Activated T-cell treated with anti-CD3 and anti-CD28 coated beads for 48 hours (primary cell): ENCODE results near the gene TCF4.

Experiments used
- DNase-seq: peaks from one replicate; pipeline ENCODE4 v3.0.0-alpha.2; 2020; ENCODE audit warnings: low read depth

Gene TCF4

DNA sequence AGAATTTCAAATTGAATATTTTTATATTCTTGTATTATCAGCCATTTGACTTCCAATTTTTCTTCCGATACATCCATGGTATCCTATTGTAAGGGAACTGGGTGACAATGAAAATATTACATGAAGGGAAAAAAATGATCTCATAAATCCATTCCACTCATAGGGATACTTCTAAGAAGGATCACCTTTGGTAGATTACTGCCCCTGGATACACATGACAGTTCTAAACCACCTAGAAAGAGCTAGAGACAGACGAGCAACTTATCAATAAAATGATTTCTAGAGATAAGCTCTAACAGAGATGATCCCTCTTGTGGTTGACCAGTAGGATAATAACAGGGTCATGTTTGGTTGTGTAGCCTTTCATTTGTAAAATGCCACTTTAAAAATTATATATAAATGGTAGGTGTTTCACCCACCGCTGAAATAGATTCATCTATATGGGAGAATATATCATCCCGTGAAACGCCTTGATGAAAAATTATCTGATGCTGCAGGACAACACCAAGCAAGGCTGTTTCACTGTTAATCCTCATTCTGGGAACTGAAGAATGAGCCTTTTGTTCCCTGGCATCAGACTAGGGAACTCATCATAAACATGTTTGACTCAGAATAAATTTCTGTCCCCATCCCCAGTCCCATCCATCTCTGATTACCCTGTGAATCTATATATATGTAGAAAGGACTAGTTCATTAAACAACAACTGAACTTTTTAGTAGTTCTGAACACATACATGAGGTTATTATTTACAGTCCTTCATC, 180.0 kb downstream of the TCF4 start:
- DNase-seq, result no peak

DNA sequence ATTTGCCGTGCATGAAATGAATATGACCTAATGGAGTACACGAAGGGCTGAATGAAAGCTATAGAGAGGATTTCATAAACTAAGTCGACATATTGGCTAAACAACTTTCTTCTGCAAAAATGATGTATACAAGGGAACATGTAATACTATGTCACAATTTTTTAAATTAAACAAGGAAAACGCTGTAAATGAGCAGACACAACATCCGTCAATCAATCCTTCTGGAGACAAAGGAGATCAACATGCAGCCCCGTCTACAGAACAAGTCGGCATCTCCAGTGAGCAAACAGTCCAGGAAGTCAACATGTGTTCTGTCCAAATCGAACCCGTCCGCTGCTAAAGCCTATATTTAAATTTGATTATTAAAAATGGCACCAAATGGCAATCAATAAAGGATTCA, 180.8 kb downstream of the TCF4 start:
- no peak for DNase-seq

DNA sequence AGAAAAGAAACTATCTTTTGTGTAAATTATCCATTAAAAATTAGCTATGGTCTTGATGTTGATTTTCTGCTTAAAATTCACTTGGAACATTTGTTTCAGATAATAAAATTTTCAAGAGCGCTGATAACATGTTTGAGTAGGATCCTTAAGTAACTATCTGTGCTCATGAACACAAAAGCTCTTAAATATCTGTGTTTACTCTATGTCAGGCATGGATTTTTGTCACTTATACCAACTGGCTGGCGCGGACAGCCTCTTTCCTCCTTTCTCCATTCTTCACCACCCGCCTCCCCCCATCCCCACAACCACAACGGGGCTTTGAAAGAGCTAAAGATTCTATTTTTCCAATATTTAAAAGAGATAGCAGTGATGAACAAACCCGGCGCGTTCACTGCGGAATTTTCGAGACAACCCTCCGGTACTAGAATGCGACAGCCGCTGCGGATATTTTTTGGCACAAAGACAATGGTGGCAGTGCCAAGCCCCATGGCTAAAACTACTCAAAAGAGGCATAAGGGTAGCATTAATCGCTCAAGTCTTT, 181.5 kb downstream of the TCF4 start:
- no peak for DNase-seq

DNA sequence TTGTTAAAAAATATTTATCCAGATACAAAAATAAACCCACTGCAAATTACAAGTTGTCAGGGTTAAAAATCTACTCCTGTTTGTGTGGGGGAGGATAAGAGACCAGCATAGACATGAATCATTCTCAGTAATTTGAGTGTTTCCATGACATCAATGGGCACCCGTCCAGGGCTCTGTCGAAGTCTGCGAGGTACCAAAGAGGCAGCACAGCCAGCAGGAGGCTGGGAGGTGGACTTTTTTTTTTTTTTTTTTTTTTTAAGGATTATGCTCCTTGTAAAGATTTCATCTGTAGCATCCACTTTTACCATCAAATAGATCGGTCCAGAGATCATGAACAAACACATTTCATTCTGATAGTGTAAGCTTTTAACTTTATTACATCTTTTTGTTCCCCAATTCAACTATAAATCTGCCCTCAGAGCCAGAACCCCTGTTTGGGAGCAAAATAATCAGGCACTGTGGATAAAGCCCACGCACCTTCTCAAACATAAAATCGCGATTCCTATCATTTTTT, 182.0 kb downstream of the TCF4 start:
- no peak for DNase-seq

DNA sequence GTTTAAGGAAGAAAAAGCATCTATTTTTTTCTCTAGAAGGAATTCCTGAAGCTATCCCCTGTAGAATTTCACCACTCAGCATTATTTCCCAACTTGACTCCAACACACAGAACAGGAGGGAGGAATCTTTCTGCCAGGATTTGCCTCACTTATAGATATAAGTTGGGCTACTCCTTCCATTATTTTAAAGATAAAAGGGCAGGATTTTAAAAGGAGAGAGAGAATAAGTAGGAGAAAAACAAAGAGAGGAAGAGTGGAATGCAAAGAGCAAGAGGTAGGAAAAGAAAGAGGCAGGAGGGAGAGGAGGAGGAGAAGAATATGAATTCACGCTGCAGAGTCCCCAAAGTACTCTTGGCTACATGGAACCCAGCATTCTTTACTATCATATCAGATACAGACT, 182.5 kb downstream of the TCF4 start:
- DNase-seq, result no peak

DNA sequence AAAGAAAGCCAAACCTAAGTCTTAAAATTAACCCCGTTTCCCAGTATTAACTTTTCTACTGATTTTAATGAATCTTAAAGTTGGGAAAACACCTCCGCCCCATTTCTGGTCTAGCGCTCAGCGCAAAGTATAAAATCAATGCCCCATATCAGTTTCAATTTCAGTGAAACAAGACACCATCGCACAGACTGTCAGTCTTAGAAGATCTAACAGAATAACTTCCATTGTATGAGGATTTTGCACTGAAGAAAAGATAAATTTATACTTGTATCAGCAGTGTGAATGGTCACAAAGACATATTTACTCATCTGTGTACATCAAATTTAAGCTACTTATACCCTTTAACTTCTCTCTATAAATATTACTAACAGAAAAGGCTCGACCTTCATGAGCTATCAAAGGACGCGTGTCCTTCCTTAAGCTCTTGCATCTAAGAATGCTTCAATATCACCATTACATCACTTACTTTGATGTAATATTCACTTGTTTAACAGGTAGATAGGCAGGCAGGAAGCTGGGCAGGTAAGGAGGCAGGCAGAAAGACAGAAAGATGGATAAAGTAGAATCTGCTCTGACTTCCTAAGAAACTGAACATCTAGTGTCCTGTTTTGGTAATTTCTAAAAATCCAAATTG, 183.0 kb downstream of the TCF4 start:
- no peak for DNase-seq

DNA sequence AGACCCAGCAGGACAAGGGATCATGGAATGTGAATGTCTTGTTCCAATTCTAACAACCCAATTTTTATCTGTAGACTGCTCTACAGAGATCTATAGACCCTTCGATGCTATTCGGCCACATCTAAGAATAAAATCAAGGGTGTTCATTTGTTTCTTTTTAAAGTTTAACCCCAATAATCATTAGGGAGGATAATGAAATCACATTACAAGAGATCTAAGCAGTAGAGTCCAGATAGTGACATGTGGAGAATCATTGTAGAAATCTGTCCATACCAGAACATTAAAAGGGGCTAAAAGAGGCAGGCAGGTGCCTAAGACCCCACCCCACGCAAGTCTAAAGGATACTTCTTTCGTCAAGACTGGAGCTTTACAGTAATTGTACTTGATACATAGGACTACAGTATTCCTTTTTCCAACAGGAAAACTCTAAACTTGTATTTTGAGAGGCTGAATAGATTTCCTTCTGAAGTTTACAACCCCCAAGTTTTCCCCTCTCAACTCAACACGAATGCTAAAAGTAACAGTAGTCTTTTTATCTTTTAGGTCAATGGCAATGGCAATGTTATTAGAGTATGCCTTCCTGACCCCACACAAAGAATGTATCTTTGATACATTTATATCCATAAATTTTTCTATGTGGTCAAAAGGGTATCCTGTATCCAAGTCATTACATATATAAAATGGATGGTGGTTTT, 183.7 kb downstream of the TCF4 start:
- DNase-seq, result no peak

DNA sequence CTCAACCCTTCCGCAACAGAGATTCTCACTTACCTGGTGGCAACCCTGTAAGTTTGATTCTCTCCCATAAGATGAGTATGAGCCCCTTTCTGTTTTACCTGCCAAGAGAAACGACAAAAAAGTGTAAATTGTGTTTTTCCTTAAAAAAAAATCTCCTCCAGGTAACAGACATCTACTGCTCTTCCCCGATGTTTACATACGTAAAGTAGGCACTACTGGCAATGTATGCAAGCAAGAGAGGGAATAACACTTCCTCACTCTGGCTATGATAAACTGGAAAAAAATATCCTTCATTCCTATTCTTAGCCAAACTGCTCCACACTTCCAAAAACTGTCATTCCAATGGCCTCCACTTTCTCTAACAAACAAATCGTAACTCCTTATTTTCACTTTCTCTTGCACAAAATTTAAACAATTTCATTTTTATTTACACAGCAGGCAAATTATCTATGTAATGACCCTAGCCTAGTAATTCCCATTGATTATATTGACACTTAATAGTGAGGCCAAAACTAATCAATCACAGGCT, 184.5 kb downstream of the TCF4 start:
- no peak for DNase-seq

DNA sequence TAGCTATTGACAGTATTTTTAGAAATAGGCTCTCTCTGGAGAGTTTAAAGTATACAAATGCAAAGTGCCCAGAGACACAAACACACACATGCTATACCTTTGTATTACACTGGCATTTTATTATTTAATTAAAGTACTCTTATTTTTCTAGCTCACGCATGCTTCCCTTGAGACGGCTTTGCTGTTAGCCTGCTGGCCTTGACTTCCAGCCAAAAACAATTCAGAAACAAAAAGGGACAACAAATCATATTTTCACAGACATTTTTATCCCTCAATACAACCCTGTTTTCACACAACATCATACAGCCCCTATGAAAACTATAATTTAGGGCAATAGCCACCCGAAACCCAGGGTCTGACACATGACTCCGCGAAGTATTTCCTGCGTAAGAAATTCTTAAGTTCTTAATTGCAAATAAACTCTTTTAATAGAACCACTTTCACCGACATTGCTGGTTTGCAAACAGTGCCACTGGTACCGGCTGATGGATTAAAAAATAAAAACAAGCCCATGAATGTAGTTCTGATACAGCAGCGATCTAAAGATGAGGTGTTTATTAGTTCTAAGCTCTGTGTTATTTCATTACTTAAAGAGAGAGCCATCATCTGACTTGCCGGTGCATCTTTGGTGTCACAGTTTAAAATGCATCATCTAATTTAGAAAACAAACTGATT, 185.1 kb downstream of the TCF4 start:
- no peak for DNase-seq

DNA sequence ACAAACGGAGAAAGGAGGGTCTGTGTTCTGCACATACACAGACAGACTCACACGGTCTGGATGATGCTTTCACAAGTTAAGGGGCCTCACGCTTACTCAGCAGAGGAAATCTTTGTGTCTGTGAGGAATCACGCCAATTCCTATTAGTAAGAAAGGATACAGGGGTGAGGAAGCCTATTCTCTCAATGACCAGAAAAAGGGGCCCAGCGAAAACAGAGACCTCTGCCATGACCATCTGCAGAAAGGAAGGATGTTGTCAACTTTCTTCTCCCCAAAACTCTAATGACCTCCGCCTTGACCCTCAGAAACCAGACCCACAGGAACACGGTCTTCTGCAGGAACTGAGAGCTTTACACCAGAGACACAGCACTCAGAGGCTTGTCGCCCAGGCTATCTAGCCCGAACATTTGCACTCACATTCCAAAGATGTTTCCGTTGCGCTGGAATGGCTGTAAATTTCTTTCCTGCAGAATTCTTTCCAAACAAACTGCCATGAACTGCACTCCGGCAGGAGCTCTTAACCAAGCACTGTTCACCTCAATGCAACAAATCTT, 186.3 kb downstream of the TCF4 start:
- DNase-seq, result no peak

DNA sequence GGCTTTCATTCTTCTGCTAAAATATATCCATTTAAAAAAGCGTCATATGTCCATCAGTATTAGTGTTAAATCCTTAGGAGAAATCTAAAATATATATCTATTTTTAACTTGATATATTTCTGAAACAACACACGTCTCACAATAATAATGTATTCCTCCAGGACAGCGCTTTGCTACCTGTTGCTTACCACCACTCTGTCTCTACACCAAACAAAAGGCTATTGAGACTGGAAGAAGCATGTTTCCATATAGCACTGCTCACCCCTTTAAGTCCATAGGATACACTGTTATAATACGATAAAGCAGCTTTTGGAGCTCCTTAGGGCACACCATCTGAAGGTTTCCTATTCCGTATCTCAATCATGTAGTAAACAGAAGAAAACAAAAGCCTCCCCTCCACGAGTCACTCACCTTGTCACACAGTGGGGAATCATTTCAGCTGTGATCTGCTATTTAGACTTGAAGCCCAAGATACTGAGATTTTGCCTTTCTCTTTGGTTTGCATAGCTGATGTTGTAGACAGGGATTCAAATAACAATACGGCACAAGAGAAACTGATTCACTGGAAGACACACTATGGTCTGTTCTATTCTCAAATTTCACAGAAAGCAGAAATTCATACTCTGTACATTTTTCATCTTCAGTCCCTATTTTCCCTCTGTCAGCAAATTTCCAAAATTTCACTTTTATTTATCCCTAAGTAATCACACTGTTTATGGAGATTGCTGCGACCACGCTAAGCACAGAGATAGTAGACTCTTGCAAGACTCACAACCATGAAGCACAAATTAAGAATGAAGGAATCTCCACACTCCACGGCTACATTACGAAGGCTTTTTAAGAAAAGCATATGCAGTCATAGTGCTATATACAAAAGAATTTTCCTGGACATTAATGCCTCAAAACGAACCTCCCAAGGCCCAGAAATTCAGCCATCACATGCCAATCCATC, 187.1 kb downstream of the TCF4 start:
- DNase-seq, result no peak

DNA sequence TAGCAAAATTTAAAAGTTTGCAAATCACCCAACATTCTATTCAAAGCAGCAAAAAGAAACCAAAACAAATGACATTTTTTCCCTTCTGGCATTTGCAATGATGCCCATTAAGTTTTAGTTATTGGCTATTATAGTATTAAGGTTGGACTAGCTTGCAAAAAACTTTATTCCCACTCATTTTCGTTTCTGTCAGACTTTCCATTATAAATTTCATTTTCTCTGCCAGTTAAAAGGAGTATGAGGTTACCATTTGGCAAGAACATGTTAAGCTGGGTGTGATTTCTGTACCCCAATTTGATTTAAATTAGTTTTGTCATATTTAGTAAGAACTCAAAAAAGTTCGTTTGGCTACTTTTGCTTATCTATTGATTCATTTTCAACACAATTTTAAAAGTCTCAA, 187.9 kb downstream of the TCF4 start:
- no peak for DNase-seq

DNA sequence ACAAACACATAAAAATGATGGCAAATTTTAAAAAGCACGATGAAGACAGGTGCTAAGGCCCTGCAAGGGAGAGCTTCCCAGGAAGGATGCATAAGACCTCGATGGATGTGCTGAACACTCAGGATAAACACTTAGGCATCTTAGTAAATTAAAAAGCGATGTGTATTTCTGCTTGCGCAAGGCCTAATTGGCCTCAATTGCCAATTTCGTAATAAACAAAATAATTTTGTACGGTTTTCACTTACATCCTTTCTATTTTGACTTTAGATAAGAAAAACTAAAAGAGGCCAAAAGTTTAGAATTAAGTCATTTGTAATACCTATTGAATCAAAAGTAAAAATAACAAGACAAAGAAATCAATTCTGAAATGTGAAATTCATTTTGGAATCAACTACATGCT, 189.1 kb downstream of the TCF4 start:
- no peak for DNase-seq

DNA sequence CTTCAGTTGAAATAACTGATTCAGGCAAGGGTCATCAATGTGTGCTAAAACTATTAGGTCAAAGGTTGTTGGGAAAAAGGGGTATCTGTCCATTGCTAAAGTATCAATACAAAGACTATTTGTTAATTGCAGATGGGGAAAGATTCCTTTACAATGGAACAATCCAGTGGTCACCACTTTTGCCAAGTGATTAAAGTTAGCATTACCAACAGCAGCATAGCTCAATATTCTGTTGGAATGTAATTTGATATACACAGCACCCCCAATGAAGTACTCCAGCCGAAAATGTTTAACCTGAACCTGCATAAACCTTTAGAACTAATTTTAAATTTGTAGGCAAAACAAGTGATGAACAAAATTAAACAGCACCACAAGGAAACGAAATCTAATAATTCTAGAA, 191.0 kb downstream of the TCF4 start:
- no peak for DNase-seq

DNA sequence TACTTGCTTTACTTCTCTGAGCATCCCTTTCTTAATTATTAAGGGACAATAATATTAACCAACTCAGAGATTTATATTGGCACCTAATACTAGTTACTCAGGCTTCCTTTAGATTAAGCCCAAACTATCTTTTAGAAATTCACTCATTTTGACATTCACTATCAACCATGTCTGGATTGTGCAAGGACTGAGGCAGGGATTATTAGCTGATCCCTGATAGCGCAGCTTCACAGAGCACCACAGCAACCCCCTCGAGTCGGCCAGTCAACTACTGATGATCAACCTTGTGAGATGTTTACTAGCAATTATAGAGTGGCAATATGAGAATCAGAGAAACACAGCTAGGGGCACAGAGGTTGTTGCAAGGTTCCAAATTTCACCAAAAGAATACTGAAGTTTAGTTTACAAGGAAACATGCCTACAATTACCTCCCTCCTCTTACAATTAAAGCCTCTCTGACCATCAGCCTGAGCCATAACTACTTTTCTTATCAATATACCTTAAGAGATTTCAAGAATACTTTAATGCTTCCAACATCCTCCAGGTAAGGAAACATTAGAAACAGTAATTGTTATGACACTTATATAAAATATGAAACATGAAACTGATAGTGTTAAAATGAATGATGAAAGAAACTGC, 191.6 kb downstream of the TCF4 start:
- DNase-seq, result no peak

DNA sequence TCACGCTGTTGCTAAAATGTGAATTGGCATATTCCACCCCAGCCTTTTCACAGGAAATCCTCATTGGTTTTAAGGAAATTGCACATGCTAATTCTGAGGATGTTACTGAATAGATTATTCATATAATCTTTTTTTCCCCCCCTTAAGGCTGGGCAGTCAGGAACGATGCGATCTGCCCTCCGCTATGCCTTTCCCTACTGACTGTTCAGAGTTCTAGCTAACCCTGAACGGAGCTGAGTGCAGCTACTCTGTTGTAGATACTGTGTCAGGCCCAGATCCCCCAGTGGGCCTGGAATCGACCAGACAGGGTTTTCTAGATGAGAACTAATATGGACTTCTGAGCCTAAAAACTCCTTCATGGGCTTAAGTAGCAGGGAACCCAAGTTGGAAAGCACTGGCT, 192.2 kb downstream of the TCF4 start:
- no peak for DNase-seq

DNA sequence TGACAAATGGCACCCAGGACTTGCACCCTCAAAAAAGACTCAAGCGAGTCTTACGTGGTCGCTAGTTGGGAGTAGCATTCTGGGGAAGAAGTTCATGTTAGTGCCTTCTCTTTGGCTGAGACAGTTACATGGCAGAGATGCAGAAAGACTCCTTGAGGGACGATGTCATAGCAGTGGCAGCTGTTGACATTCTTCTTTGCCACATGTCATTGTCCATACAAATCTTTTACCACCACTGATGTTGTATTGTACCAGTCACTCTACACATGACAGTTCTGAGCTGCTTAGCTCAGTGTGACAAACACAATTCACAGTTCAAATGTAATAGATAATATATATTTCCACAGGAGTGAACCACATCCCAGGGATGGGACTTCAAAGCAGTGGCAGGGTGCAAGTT, 197.1 kb downstream of the TCF4 start:
- DNase-seq, result no peak

DNA sequence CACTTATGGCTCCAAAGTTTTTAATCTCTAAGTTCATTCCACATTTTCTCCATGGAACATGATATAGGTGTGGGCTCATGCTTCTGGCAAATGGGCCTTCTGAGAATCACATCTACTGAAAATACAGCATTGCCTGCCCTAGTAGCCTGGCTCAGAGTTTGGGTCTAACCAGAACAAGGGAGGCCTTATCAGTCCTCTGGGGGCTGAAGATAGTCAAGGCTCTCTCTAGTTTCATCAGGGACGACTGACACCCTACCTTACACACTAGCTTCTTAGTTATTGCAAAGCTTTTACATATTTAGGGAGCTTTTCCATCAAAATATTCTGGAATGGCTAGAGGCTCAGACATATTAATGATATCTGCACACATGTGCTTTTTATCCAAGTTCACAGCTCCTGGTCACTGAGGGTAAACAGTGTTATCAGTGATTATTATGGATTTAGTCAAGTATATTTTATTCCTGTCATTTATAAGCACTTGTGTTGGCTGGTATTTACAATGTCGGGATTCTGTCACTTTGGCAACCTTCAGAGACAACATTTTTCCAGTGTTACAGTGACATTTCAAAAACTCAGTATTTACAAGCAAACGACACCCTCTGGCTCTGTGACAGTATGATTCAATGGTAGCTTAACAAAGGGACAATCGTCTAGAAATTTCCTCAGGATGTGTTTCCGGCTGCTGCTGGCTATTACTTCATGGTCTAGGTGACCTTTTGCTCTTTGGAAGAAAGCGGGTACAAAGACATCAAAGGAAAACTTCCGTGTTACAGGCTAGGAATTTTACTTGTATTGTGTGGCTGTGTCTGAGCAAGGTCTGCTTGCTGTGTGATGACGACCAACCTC, 200.6 kb downstream of the TCF4 start:
- DNase-seq, result no peak

DNA sequence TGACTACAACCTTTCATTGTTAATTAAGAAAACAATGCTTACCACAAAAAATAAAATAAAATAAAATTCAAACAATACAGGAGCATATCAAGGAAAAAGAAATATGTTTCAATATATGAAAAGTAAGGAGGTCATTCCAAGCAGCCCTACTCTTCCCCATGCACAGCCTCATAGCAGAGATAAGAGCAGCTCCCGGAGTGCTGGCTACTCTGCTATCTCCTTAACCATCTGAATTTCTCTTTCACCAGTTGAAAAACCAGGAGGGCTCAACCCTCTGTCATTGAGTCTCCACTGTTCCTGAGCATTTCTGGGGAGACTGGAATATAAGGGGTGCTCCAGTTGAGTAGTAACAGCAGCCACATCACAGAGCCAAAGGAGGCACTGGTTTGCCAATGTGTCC, 201.4 kb downstream of the TCF4 start:
- no peak for DNase-seq
